GM19324 (cell line): ENCODE measurements around the gene TAS2R31.

Experiments
- ATAC-seq: cut with Tn5 transposase; IDR thresholded peaks from one replicate; pipeline ENCODE4 v1.9.1; 2021; ENCODE audit warnings: mild to moderate bottlenecking, moderate library complexity; ENCODE audit not compliant: unreplicated experiment, low FRiP score

The TAS2R31 gene

DNA sequence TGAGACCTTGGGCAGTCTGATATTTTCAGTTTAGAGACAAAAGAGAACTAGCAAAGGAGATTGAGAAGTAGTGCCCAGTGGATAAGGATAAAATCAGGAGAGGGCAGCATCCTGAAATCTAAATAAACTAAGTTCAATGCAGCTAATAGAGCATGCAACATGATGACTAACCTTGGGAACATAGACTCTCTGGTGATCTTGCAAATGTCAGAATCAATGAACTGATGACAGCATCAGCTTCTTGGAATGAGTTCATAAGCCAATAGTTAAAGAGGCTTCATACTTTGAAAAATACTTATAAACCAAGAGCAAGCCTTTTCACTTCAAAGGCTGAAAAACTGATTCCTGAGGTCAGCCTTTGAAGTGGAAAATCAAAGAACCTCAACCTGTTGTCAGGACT is 17.0 kb downstream of the TAS2R31 start:
- ATAC-seq: no peak

DNA sequence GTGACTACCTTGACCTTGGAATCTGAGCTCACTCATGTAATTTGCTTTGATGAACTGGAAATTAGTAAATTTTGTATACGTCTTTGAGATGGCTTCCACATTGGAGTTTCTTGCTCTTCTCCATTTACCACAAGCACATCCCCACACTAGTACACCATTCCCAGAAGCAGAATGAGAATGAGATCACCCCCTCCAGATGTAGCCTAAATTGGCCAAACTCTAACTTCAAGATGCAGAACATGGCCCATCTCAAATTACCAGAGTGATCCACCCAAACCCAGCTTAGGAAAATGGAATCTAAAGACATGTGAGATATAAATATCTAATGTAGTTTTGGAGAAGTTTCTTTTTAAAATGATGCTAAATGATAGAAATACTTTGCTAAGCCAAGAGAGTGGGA is 23.6 kb downstream of the TAS2R31 start:
- no peak for ATAC-seq

- no peak for ATAC-seq
These were observed 33.0 kb downstream of the TAS2R31 start, which contains the start of gene TAS2R20 for GRCh38 chr12:10998204-10998603. Gene TAS2R20, minus strand, starts transcription at chr12:10998304. Its CDS starts 429 bp downstream, at chr12:10997875.

- no peak for ATAC-seq
These were observed 36.9 kb downstream of the TAS2R31 start for GRCh38 chr12:10994307-10994706.

DNA sequence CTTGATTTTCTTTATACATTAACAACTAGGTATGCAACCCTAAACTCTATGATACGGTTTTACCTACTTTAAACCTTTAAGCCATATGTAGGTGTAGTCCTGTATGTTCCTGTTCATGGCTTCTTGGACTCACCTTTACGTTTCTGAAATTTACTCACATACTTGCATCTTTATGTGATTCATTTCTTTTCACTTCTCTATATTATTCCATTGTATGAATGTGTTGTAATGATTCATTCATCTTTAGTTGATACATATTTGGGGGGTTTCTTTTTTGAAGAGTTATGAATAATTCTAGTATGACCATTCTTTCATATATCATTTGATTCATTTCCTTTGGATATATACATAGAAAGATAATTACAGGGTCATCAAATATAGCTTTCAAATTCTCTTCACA is 42.1 kb downstream of the TAS2R31 start:
- no peak for ATAC-seq

- no peak for ATAC-seq
These were observed 44.4 kb downstream of the TAS2R31 start, which contains the start of gene TAS2R50 for GRCh38 chr12:10986812-10987211. Gene TAS2R50, minus strand, starts transcription at chr12:10986912. Its CDS starts 52 bp downstream, at chr12:10986860.

DNA sequence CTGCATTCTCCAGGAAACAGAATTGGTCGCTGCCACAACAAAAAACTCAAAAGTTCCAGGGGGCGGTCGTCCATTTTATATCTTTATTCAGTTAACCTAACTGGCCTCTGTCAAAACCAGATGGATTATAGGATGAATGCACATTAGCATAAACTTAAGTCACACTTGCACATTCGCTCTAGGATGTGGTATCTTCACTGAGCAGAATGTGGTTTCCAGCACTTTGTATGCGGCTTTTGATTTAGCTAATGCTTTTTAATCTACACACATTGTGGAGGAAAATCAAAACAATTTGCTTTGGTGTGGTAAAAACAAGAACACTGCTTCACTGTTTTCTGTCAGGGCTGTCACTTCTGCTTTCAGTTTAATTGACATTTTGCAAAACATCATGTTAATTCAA is 49.0 kb downstream of the TAS2R31 start:
- no peak for ATAC-seq
